GM18505 (cell line): ENCODE measurements around the gene SLC7A1.

Experiments
- ATAC-seq: cut with Tn5 transposase; IDR thresholded peaks from one replicate; pipeline ENCODE4 v1.9.1; 2021; ENCODE audit not compliant: unreplicated experiment
- POLR2A ChIP-seq: IDR thresholded peaks from 4 replicates; pipeline ENCODE4 v1.6.1; 2011; ENCODE audit warnings: borderline replicate concordance; ENCODE audit not compliant: insufficient read depth, insufficient read length; ENCODE audit errors: extremely low read depth

The SLC7A1 gene

DNA sequence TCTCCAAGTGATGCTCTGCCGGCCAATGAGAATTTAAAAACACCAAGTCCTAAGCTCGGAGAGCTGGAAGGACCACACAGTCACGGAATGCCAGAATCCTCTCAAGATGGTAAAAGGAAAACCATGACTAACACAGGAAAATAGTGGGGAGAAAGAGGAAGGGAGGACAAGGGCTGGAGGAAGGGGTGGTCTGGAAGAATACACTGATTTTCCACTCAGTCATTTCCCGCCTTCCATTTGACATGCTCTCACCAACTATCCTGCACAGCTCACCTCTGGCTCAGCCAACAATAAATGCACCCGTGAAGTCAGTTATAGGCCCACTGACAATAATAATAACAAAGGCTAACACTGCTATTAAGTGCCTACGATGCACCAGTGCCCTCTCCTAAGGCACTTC is 31.5 kb downstream of the SLC7A1 start:
- TF ChIP-seq POLR2A = no peak
- ATAC-seq = no peak

DNA sequence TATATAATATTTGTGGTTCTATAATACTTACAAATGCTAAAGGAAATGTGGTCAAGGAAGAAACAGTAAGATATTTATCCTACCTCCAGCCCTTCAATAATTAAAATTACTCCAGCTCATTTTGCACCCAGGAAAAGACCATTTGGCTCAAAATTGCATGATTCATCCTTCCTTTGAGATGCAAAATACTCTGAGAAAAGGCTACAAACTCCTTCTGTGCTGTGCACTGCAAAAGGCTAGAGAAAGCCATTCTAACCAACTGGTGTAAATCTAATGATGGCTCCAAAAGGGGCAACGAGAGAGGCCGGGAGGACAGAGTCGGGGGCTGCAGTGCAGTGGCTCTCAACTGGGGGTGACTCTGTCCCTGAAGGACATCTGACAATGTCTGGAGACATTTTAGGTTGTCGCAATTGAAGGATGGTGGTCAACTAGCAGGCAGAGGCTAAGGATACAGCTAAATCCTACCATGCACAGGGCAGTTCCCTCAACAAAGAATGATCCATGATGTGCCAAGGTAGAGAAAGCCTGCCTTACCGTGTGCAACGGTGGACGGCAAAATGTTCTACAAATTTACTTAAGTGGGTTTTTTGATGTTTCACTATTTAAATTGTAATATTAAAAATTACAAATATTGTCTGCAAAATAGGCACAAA is 32.6 kb downstream of the SLC7A1 start:
- no peak for ATAC-seq
- no peak for TF ChIP-seq POLR2A

DNA sequence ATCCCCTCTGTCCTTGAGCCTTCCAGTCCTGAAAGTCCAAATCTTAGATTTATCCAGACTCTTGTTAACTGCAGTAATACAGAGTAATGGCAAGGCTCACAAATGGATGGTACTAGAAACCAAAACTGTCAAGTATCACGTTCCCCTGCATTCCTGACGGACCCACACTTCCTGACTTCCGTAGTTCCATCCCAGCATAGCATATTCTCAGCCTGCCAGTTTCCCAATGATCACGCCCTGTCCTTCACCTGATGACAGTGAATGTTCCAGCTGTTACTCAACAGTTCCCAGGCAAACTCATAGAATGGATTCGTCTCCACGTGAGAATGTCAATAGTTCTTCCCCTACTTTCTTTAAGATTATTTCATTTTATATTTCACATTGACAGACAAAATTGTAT is 33.6 kb downstream of the SLC7A1 start:
- no peak for TF ChIP-seq POLR2A
- no peak for ATAC-seq

DNA sequence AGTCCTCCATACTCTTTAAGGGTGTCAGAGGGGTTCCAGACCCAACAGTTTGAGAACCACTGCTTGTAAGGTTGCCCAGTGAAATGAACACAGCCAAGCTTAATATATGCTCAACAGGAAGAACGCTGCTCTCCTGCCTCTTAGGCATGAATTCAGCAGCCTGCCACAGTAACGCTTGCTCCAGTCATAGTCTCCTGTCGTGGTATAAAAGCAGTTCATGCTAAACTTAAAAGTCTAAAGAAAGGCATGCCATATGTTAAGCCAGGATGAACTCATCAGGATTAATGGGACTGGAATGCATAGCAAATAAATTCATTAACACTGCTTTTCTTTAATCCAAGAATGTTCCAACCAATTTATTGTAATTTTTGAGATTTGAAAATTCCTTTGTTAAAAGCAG is 38.7 kb downstream of the SLC7A1 start:
- no peak for TF ChIP-seq POLR2A
- ATAC-seq = no peak

DNA sequence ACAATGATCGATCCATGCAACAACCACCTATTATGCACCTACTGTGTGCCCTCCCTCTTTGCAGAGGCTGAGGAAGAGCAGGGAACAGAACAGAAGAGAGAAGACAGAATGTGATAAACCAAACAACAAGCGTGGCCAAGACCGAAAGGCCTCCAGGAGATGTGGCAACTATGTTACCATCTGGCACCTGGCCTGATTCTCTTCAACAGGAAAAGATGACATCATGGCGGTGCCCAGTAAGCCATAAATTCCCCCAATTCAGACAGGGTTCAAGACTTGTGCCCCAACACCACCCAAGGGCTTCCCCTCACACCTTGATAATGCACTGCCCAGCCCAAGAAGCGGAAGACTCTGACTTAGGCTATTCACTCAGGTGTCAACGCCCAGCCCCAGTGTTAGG is 44.3 kb downstream of the SLC7A1 start:
- no peak for TF ChIP-seq POLR2A
- no peak for ATAC-seq

DNA sequence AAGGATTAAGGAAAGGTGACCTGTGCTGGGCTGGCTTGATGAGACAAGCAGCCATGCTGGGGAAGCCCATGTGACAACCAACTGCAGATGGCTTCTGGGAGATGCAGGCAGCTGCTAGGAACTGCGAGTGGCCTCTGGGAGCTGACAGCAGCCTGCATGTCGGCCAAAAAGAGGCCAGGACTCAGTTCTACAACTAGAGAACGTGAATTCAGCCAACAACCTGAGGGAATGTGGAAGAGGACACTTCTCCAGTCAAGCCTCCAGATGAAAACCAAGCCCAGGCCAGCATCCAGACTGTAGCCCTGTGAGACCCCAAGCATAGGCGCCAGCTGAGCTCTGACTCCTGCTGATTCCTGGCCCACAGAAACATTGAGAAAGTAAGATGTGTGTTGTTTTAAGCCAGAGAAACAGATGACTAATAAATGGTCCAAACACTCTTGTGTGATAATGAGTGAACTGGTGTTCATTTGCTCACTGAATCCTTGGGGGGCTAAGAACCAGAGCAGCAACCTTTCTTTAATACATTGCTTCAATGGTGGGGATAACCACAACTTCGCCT is 45.0 kb downstream of the SLC7A1 start:
- TF ChIP-seq POLR2A = no peak
- ATAC-seq = no peak

DNA sequence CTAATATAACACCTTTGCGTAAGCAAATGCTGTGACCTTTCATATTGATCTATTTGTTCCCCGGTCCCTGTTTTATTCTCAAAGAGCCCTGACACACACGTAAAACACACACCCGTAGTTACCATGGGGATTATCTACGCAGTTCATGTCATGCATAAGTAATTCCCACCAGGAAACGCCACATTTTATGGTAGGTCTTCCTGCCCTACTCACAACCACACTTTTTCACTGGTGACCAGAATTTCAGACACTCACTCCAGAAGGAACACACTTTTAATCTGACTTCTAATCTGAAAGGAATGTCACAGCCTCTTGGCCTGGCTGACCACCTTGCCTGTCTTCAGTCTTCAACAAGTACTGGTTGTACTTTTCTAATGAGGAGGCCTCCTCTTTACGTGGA is 46.8 kb downstream of the SLC7A1 start:
- TF ChIP-seq POLR2A = no peak
- no peak for ATAC-seq

DNA sequence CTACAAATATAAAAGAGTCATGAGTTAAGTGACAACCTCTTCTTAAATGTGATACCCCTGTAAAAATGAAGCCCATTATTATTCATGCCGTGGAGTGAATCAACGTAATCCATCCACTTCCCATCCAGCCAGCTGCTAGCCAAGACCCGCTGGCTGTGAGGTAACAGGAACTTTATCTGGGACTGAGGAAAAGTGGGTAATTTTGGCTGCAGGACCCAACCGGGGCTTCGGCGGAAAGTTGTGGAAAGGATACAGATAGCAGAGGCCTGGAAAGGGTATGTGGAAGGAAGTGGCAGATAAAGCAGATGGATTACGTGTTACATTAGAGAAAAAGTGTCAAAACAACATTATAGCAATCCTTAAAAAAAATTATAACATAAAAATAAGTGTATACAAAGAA is 48.3 kb downstream of the SLC7A1 start:
- no peak for ATAC-seq
- TF ChIP-seq POLR2A = no peak

DNA sequence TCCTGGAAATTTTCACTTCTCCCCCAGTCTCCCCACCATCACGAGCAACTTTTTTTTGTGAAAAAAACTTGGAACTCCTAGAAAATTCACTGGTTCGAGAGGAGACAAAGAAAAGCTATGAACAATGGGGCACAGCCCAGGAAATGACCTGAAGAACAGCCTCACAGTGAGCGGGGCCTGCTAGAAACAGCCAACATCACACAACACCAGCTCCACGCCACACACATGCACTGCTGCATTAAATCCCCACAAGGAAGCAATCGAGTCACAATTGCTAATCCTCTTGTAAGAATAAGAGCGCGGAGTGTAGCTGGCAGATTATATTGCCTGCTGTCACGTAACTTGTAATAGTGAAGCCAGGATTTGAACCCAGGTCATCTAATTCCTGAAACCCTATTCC is 48.8 kb downstream of the SLC7A1 start:
- no peak for ATAC-seq
- no peak for TF ChIP-seq POLR2A

DNA sequence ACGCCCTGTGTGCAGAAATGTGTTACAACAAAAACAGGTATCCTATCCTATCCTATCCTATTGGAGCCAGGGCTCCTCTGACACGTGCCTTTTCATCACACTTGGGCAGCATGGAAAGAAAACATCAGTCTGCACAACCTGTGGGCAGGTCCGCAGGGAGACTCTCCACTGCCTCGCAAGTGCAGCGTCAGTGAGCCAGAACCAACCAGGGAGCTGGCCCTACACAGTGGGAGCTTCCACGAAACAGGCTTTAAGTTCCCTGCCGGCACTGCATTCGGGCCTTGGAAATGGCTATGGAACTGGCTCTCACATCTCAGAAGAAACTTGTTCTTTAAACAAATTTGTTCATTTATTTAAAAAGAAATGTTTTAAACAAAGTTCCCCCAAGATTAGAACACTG is 49.5 kb downstream of the SLC7A1 start:
- TF ChIP-seq POLR2A = no peak
- ATAC-seq = no peak

DNA sequence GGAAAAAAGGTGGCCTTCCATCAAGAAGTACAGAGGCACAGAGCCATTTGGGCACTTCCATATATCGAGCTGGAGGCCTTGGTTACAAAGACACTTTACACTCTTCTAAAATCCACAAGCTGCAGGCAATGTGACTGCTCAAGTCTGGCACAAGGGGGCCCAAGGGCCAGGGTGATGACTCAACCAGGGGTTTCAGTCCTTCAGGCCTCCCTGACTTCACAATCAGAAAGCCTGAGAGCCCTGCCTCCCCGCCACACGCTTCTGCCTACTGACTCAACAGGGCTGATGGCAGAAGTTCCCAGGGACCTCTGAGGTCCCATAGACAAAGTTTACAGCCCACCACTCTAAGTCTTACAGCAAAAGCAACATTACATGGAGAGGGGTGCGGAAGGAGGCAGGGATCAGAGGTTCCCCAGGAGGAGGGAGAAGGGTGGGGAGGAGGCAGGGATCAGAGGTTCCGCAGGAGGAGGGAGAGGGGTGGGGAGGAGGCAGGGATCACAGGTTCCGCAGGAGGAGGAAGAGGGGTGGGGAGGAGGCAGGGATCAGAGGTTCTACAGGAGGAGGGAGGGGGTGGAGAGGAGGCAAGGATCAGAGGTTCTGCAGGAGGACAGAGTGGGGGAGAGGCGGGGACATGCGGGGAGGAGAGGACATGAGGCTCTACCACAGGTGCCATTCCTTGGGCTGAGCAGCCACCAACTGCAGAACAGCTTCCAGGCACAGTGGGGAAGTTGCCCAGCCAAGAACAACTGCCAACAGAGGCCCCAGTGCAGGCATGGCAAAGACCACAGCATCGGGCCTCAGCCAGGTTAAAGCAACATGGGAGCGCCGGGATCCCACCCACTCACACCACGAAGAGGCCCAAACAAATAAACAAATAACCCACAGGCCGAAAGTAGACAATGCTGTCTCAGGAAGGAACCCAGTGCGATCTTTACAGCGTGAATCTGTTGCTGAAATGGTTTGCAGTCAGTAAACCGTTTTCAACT is 52.0 kb downstream of the SLC7A1 start:
- peak; percentile 98 for ATAC-seq
- TF ChIP-seq POLR2A = no peak

DNA sequence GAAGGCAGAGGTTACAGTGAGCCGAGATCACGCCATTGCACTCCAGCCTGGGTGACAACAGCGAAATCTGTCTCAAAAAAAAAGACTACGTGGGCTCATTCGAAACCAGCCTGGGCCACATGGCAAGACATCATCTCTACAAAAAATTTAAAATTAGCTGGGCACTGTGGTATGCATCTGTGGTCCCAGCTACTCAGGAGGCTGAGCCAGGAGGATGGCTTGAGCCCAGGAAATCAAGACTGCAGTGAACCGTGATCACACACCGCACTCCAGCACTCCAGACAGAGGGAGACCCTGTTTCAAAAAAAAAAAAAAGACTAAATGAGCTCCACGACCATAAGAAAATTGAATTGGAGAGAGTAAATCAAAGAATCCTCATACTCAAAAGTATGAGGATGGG is 53.1 kb downstream of the SLC7A1 start:
- TF ChIP-seq POLR2A = no peak
- no peak for ATAC-seq

DNA sequence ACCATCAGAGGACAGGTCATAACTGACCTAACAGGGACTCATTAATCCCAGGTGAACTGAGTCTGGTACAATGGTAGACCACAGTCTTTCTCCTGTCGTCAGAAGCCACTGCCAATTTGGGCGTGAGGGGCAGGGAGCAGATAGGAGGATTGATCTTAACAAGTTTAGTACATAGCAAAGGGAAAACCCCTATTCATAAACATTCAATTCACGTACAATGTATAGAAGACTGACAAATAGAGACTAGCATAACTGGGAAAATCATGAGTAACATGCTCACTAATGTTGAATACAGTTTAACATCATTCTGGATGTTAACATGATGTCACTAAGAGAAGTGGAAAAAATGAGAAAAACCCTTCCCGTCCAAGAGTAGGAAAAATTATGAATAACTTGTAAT is 54.1 kb downstream of the SLC7A1 start:
- no peak for ATAC-seq
- no peak for TF ChIP-seq POLR2A

DNA sequence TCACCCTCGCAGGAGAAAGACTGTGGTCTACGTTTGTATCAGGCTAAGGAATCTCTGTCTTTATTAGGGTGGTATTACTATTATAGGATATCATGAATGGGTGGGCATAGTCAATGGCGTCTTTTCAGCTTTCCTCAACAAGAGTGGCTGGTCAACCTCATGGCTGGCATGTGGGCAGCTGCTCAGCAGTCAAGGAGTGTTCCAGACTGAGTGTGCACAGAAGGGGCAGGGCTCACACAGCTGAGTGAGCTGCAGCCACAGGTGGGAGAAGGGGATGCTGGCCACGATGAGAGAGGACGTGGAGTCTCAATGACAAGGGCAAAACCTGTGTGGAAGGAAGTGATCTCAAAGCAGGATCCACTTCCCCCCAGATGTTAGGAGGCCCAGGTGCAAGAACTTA is 54.7 kb downstream of the SLC7A1 start:
- ATAC-seq = no peak
- TF ChIP-seq POLR2A = no peak
